Measurements from ENCODE around the gene LMF1.

LMF1 gene

DNA sequence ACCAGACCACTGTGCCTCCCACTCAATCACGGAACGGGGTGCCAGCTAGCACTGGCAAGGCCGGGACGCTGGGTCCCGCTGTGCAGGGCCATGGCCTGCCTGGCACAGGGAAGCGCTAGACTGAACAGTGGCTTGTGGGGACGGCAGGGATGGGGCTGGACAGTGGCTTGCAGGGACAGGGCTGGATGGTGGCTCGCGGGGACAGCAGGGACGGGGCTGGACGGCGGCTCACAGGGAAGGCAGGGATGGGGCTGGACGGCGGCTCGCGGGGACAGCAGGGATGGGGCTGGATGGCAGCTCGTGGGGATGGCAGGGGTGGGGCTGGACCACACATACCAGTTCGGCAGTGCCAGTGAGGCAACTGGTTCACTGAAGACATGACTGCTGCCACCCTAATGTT lies 32.6 kb downstream of the LMF1 start:
- TF ChIP-seq, protein P1, sequence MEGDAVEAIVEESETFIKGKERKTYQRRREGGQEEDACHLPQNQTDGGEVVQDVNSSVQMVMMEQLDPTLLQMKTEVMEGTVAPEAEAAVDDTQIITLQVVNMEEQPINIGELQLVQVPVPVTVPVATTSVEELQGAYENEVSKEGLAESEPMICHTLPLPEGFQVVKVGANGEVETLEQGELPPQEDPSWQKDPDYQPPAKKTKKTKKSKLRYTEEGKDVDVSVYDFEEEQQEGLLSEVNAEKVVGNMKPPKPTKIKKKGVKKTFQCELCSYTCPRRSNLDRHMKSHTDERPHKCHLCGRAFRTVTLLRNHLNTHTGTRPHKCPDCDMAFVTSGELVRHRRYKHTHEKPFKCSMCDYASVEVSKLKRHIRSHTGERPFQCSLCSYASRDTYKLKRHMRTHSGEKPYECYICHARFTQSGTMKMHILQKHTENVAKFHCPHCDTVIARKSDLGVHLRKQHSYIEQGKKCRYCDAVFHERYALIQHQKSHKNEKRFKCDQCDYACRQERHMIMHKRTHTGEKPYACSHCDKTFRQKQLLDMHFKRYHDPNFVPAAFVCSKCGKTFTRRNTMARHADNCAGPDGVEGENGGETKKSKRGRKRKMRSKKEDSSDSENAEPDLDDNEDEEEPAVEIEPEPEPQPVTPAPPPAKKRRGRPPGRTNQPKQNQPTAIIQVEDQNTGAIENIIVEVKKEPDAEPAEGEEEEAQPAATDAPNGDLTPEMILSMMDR (IDR thresholded peaks at IDR 0.05; ENCODE audit: borderline replicate concordance, insufficient read depth, low read depth, low read length) = no peak

DNA sequence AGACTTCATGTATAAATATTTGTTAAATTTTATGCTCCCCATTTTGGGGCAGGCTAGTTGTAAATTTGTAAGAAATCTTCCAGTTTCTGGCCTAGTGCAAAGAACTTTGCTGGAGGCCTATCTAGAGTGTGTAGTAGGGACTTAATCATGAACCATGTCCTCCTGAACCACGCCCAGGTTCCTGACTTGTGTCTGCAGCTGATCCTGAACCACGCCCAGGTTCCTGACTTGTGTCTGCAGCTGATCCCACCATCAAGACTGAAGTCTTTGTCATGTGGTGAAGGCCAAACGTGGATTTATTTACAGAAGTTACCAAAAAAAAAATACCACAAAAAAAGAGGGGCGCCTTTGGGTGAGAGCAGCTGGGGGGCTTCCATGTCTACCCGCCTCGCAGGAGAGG lies 33.1 kb downstream of the LMF1 start:
- H3K4me3 ChIP-seq (ENCODE audit: low read depth, low read length) = no peak overlapping the region
- TF ChIP-seq, protein P1 (IDR thresholded peaks at IDR 0.05; ENCODE audit: borderline replicate concordance, insufficient read depth, low read depth, low read length) = no peak

More for the DNA sequence above, 32.6 kb downstream of the LMF1 start:
- H3K4me3 ChIP-seq (ENCODE audit: low read depth, low read length) = no peak overlapping the region

DNA sequence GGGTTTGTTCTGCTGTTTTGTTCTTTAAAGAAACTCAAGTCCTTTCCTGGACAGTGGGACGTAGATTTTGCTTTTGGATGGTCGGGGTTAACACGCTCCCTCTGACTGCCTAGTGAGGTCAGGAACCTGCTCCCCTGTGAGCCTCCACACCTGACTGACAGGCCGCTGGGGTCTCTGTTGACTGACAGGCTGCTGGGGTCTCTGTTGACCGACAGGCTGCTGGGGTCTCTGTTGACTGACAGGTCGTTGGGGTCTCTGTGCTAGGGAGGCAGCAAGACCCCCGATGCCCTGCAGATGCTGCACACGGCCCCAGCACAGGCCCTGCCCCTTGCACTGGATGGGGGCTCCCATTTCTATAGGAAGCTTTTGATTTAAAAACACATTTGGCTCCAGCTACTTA lies 33.5 kb downstream of the LMF1 start:
- H3K4me3 ChIP-seq (ENCODE audit: low read depth, low read length) = no peak overlapping the region
- TF ChIP-seq, protein P1 (IDR thresholded peaks at IDR 0.05; ENCODE audit: borderline replicate concordance, insufficient read depth, low read depth, low read length) = no peak

DNA sequence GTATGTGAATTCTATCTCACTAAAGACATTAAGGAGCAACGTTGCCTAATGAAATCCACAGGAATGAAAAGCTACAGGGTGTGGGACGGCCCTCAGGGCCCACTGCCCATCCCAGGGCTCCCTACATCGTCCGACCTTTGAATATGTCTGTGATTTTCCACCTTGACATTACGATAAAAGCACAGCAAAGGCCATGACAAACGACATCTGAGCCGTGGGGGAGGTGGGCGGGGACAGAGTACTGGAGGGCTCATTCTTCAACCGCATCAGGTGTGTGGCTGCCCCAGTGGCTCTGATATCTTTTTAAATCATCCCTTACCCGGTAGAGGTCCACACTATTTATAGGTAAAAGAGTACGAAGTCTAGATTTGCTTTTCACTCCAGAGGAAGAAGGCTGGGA lies 35.1 kb downstream of the LMF1 start:
- H3K4me3 ChIP-seq (ENCODE audit: low read depth, low read length) = no peak overlapping the region
- TF ChIP-seq, protein P1 (IDR thresholded peaks at IDR 0.05; ENCODE audit: borderline replicate concordance, insufficient read depth, low read depth, low read length) = no peak

DNA sequence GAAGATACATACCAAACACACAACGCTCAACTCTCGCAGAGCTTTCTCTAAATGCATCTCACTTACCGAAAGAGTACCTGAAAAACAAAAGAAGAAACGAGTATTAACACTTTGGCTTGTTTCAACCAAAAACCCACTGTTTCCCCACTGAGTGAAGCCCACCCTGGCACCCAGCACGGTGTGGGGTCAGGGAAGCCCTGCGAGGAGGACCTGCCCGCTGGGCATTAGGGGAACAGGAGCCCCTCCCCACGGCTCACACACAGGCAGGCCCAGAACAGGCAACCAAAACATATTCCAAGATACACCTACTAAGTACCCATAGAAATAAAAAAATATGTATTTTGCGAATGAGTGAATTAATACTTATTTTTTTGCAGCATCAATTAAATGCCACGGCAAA lies 36.6 kb downstream of the LMF1 start:
- TF ChIP-seq, protein P1 (IDR thresholded peaks at IDR 0.05; ENCODE audit: borderline replicate concordance, insufficient read depth, low read depth, low read length) = no peak

DNA sequence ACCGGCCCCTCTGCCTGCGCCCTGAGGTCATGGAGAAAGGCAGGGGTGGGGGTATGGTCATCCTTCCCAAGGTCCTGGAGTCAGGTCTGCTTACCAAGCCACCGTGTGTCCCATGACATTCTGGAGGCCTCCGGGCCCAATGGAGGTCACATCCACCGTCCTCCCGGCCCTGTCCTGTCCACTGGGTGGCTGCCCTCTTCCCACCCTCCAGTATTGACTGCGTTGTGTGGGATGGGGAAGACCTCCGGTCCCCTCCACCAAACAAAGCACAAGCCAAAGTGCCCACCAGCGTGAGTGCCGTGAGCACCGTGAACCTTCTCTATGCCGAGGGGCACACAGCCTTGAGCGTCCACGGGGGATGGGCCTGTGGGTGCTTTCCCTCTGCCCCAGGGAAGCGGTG lies 37.2 kb downstream of the LMF1 start:
- TF ChIP-seq, protein P1 (IDR thresholded peaks at IDR 0.05; ENCODE audit: borderline replicate concordance, insufficient read depth, low read depth, low read length) = no peak
- H3K4me3 ChIP-seq (ENCODE audit: low read depth, low read length) = no peak overlapping the region

More for the DNA sequence above, 36.6 kb downstream of the LMF1 start:
- no peak overlapping the region for H3K4me3 ChIP-seq (ENCODE audit: low read depth, low read length)

DNA sequence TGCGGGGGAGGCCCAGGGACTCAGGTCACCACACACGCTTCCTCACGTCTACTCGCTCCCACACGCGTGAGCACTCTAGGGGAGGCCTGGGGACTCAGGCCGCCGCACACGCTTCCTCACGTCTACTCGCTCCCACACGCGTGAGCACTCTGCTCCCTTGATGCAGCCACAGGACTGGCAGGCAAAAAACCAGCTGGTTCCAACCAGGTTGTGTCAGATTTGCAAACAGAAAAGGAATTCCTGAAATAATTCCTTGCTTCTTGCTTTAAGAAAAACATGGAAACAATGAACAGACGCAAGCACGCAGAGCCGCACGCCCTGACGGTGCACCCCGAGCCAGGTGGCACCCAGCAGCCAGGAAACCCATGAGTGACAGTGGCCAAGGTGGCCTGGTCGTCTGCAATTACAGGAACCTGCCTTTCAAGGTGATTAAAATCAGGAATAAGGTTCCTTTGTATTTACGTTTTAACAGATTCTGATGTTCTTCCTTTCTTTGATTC lies 37.9 kb downstream of the LMF1 start:
- TF ChIP-seq, protein P1 (IDR thresholded peaks at IDR 0.05; ENCODE audit: borderline replicate concordance, insufficient read depth, low read depth, low read length) = no peak
- H3K4me3 ChIP-seq (ENCODE audit: low read depth, low read length) = no peak overlapping the region

All from GM12875 (cell line).